Stimulated activated CD4-positive, alpha-beta T cell treated with anti-CD3 and anti-CD28 coated beads, TNF-alpha, amount 100 ng/mL, for 4 hours (primary cell): ENCODE results near the gene SLC8A1.

Experiments used
- DNase-seq, 3 experiments: peaks; one replicate each; pipeline ENCODE4 v3.0.0-alpha.2; 2020; ENCODE audit warnings: low read depth in 3 of 3

The SLC8A1 gene

DNA sequence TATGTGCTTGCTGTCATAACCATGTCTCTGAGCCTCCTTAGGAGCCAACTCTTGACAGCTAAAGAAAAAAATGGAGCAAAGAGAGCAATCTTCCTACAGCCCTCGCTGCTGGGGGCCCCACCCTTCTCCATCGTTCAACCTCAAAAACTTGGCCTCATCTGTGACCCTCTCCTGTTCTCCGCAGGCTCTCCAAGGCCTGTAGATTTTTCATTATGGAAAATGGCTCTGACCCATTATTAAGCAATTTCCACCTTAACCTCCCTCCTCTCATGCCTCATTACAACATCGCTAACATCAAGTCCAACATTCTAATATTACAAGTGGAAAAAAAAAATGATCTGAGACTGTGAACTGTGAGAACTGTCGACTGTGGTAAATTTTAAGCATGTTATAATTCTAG lies 98.7 kb downstream of the SLC8A1 start:
- no peak for DNase-seq

DNA sequence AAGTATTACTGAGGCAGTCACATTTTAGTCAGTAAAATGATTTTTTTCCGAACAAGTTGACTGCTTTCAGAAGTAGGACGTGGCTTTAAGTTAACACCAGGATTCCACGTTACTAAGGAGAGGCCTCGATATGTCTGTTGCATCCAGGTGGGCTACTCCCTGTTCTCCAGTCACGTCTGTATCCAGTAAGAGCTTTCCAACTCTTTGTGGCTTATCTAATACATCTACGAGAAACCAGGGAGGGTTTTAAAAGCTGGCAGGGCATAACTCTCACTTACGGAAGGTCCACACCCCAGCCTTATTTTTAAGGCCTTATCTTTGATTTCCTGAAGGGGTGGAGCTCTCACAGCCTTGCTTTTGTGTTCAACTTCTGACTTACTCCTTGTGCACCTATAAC lies 99.2 kb downstream of the SLC8A1 start:
- DNase-seq, result no peak

DNA sequence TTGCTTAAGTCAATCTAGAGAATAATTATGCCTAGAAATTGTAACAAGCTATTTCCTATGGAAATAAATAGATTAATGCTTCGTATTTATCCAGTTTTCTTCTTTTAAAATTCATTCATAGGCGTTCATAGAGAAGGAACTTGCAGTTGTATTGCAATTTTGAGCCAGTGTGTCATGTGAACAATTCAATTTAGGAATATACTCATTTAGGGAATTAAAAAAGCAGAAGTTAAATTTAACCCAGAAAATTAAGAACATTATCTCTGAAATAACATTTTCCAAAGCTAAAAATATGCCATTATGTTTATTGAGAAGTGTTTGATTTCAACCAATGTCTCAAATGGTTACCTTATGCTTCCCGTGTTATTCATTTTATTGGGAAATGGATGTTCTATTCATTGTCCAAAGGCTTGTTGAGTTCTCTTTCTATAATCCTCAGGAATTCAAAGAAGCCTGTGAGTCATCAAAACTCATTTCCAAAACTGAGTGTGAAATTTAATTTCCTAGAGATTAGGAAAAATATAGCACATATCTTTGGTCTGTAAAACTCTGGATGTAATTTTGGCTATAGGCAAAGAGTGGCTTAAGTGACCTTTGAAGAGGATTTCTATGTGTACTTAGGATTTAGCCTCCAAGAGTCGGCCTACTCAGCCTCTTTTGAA lies 99.7 kb downstream of the SLC8A1 start:
- no peak for DNase-seq

DNA sequence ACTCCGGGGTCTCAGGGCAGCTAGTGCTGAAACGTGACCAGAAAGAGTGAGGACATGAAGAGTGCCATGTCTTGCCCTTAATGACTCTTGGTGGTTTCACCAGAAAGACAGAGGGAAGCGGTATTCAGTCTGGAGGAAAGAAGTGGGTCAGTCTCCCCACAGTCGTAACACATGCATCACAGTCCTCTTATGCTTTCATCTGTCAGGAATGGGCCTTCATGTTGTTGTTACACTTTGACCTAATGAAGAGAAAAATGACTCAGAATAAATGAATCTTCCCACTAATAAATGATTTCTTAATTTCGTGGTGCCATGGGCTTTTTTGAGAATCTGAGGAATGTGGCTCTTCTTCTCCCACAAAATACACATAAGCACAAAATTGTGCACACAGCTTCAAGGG lies 103.2 kb downstream of the SLC8A1 start:
- no peak for DNase-seq

DNA sequence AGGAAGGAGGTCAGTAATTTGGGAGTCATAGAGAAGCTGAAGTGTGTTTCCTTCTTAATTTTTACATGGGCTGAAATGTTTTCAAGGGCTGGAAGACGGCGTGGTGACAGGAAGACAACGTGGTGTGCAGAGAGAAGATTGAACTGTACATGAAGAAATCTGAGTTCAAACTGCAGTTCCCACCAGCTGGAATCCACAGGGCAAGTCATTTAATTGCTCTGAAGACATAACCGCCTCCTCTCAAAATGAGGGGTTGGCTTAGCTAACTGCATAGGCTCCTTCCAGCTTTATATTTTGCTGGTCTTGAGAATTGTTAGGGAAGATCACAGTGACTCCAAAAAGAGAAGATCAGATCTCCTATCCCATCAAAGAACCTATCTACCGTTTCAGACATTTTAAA lies 103.9 kb downstream of the SLC8A1 start:
- no peak for DNase-seq

DNA sequence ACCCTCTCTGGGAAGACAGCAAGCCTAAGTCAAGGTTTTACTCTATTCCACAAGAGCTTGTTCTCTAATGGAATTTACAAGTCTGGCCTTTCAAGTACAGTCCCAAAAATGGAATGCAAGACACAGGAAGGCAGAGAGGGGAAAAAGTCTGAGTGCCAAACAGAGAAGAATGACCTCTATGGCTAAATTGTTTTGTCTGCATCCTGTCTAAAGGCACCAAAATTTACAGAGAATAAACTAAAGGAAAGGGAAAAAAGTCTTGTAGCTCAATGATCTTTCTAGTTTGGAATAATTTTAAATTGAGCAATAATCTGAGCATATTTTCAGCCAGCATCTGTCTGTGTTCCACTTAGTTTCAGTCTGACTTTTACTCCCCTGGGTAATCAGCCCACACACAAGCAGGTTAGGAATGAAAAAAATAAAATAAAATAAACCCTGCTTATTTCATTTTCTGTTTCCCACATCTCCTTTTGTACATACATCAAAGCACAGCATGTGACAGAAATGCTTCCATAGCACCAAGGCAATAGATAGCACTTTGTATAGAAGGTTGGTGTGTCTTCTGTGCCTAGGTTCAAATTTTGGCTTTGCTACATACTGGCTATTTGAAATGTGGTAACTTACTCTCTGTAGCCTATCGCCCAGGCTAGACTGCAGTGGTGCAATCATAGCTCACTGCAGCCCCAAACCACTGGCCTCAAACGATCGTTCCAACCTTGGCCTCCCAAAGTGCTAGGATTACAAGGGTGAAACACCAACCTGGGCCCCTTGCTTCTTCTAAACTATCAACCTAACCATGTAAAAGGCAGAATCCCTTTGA lies 105.1 kb downstream of the SLC8A1 start:
- DNase-seq, result no peak

DNA sequence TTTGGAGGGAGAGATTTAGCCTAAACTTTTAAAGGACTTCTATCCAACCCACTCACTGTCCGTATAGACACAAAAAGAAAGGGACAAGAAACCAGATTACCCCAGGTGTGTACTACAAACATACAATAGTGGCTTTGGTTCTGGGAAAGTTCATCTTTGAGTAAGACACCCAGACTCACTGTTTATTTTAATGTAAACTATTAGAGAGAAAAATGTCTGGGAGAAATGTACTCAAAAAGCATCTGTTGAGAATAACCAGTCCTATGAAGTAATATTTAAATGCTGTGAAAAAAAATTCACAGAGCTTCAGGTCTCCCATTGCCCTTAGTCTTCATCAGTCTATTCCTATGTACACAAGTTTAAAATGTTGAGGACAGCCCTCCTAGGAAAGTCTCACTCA lies 107.5 kb downstream of the SLC8A1 start:
- no peak for DNase-seq

DNA sequence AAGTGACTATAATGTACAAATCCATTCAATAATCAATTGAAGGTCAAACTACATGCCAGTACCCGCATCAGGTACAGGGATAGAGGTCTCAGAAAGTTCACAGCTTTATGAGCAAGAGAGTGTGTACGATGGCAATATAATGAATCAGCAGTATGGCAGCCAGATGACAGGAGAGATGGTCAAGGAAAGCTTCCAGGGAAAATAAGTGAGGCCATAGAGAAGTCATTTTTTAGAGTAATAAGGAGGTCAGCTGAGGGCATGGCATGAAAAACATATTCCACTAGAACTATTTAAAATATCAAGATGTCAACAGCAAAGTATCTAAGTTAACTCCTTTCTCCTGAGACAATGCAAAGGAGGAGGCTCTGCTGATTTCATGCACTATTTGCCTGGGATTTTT lies 108.0 kb downstream of the SLC8A1 start:
- no peak for DNase-seq

DNA sequence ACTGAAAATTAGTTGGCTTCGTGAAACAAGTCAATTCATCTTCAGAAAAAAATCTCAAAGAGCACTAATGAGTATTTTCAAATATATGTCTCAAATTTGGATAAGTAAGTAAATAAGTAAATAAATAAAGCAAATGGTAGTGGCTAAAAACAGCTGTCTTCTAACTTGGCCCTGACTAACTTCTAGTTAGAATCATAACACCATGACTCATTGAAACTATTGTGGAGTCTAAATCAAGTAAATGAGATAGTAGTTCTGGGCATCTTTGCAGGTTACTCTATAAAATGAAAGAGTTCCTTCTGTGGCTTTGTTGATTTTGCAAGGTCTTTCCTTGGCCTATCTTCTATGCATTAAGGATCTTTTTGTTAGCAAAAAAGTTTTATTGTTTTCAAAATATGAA lies 110.7 kb downstream of the SLC8A1 start:
- DNase-seq, result no peak

DNA sequence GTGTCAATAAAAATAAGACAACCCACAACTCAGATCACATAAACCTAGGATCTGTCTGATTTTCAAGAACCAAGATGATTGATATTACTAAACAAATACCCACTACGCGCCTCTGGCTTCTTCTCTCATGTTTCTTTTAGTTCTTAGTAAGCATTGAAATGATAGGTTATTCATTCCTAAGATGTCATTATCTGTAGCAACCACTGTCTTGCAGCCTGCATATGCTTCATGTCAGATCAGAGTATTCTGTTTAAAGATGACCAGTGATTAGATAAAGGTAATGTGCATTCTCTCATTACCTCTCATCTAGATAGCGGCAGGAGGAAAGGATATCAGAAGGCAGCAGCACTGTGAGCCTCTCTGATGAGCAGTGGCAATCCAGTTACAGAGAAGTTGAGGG lies 112.9 kb downstream of the SLC8A1 start:
- no peak for DNase-seq

DNA sequence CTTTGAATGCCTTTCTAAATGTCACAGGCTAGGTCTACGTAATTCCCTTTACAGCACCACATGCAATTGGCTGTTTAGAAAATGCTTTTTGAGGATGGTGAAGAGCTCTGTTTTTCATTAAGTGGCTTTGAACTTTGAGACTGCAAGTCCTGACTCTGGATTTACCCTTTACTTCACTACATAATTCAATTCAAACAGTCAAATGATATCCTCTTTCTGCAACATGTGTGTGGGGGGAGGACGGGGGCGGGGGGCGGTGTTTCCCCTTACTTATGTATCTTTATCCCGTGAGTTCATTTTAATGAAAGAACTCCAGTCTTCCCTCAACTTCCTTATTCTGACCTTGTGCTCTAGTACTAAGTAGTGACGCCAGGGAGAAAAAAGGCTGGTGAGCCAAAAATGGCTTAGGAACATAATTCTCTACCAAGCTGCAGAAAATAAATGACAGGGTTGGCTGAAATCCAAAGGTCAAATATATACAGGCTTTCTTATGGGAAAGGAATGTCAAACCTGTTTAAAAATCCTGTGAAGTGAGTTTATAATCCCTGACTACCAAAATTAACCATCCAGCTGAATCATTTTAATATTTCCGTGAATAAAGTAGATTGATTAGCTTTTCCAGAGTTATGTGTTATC lies 119.6 kb downstream of the SLC8A1 start:
- no peak for DNase-seq

DNA sequence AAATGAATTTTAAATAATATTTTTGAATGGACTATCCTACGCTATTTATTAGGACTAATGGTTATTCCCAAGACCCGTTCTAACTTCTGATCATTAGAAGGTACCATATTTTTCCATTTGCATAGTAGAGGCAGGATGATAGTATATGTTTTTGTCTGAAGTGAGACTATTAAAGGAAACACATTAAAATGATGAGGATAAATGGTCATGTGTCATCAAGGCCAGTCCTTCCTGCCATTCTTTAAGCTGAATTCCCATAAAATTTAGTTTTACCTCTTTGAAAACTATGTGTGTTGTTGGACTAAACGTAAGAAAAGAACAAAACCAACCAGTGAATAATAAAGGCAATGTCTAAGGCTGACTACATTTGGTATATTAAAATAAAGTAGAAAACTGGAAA lies 121.8 kb downstream of the SLC8A1 start:
- DNase-seq, result no peak

DNA sequence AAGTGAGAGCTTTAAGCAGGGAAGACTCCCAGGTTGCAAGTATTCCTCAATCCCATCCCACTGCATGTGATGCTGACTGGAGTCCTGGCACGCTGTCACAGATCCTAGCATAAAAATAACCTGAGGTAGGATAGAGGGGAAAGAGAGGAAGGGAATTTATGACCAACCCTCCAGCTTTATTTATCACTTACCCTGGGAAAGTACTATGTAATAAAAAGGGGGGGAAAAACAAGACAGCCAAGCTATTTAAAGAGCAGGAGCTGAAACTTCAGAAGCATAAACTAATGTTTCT lies 122.2 kb downstream of the SLC8A1 start:
- no peak for DNase-seq

DNA sequence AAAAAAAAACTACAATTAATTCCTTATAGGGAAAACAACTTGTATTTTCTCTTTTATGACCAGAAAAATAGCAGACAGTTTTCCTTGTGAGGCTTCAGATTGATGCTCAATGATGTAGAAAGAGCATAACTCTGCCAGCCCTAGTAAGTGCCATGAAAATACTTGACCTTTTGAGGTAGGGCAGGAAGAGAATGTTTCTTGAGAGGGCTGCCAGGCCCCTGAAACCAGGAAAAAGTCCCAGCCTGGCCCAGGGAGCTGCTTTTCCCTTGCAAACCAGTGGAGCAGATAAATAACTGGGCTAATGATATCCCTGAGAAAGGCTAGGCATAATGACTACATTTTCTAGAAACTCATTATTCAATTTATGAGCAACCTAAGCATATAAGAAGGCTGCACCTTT lies 126.8 kb downstream of the SLC8A1 start:
- DNase-seq, result no peak

DNA sequence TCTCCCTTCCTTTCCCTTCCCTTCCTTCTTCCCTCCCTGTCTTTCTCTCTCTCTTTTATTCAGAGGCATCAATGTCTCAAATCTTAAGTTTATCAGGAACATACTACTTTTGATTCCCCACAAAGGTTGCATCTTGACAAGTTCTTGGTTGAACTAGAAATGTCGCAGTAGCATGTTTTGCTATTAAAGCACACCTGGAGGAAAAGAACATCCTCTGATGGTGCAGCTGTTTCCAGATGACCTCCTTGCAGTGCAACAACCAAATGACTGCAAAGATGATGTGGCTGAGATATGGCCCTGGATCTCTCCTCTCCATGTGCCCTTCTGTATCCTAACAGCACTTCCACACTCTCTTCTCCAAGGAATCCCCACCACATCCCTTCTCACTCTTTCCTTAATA lies 127.2 kb downstream of the SLC8A1 start:
- no peak for DNase-seq

DNA sequence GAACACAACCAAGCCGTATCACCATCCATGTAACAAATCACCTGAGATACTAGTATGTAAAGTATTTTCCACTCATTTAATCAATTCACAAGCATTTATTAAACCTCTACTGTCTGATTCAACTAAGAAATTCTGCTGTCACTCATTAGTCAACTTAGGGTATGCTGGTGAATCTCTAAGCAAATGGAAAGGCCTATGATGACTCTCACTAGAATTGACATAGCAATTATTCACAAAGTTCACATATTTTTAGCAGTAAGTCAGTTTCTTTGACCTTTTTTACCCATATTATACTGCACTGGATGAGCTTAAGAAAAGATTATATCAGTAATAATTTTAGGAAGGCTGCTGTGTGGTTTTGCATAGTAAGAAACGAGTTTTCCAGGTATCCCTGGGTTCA lies 130.1 kb downstream of the SLC8A1 start:
- no peak for DNase-seq

DNA sequence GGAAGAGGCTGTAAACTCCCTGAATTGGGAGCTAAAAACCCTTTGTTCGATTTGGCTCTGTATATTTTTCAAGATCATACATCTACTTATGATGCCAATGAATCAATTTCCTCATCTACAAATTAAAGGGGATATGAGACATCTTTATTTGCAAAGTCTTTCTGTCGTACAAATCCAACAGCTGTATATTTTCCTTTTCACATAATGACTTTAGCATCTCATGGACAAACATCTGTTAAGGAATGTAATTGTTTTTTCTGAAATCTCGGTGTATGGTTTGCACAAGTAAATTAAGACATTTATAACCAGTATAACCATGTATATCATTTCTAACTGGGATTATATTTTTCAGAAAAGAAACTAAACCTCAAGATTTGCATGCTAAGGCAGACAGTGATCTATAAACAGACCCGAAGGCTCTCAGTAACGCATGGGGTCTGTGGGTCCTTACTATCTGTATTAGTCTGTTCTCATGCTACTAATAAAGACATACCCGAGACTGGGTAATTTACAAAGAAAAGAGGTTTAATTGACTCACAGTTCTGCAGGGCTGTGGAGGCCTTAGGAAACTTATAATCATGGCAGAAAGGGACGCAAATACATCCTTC lies 130.8 kb downstream of the SLC8A1 start:
- DNase-seq, result no peak

DNA sequence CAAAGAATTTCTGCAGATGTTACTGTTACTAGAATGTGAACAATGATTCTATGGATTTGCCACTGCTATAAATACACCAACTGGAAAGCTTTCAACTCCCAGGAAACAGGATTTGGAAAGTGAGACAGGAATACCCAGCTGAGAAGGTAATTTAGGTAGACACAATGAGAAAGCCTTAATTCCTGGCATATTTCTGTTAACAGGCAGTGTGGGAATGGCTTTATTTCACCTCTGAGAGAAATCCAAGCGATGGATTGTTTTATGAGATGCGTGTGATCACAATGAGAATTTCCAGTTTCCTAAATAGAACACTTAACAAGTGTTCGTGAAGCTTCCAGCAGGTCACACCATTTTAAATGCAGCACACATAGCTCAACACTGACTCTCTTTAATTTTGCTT lies 133.0 kb downstream of the SLC8A1 start:
- no peak for DNase-seq

DNA sequence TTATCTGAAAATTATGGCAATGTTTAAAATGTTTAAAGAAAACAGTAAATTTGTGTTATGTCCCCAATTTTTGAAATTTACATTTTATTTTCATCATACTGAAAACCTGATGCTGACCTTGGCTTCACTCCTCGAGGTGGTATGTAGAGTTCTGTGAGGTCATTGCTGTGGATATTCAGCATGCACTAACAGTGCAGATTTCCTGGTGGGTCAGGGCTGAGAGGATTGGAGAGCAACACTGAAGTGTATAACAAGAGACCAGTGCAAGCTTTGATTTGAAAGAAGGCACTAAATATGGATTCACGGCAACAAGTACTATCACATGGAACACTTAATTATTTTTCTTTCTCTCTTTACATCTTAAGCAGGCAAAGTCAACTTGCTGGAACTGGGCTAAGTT lies 134.1 kb downstream of the SLC8A1 start:
- no peak for DNase-seq

DNA sequence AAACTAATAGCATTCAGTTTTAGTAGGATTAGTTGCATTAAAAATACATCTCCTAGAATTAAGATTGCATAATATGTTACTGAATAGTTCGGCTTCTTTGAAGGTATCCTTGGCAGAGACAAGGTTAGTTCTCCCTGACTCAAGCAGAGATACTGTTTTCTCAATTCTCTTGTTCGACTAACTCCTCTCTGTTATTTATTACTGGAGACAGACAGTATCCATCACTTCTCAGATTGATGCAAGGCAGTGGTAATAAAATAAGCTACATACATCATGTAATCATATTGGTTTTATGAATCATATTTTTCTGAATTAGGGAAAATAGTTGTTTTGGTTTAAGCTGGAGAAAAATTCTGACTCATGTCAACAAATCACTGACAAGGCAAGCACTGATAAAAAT lies 134.8 kb downstream of the SLC8A1 start:
- no peak for DNase-seq

DNA sequence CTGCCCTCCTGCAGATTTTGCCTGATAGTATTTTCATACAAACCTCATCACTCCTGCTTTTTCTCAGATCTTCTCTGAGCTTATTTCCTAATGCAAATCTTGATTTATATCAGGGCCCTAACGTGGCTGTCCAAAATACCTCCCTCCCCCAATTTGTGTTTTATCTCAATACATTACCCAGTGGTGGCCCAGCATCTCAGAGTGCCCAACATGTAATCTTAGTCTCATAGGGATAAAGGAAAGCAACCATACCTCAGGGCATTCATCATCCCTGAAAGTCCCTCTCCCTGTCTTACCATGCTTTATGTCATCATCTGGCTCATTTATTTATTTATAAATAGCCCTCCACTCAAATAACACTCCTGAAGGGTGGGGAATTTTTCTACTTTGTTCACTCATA lies 135.3 kb downstream of the SLC8A1 start:
- DNase-seq, result no peak

DNA sequence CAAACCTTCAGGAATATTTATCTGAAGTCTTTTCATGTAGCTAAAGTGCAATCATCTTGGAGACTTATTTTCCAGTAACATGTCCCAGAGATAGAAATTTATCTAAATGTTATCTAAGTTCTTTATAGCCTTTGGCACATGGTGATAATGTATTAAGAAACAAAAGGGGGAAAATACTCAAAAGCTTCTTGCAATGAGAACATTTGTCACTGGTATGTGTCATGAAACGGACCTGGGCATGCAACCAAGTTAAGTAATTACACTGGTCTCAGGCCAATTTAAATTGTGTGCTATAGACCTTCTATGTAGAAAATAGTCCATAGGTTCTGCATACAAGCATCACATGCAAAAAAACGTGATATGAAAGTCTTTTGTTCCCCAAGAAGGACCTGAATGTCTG lies 136.2 kb downstream of the SLC8A1 start:
- no peak for DNase-seq

DNA sequence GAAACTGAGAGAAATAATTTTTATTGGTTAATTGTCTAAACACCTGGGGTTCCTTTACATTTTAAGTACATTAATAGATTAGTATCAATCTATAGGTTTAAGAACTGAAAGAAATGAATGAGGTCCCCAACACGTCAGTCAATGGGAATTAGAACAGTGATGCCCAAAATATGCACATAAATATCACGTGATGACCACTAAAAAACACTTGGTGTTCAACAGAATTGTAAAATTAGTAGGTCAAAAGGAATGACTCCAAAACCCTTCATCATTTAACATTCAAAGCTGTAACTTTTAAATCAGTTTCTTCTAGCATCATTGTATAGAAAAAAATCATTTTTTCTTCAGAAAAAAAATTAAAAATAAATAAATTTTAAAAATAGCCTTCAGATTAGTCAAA lies 140.9 kb downstream of the SLC8A1 start:
- no peak for DNase-seq
